ENCODE results near the gene WDR4. TPM values are rescaled to one million over a fixed set of nuclear protein-coding genes. Genes with fewer than 3 reads are reported as not detected.
"Not testable (repeated sequence)": the region's sequence is repeated elsewhere in the genome, so short reads cannot be mapped to it uniquely, and the experiment has no call there.

WDR4 gene
- total and polyA plus RNA-seq, 4 donors = 10.3 to 29.6 (median 16.2) TPM

- Histone ChIP-seq H3K9me3 (ENCODE audit: control insufficient read depth in 4 of 4, insufficient read depth in 3 of 4, low read length in 3 of 4) (no peaks in the 10 kb centered on the region), H3K36me3 (ENCODE audit: control insufficient read depth in 4 of 4, insufficient read depth in 4 of 4, low read length in 4 of 4) (no peaks in the 10 kb centered on the region), H3K27ac (ENCODE audit: low read depth in 1 of 2, low read length in 1 of 2) (no peak overlapping the region), H3K27me3 (ENCODE audit: control insufficient read depth in 3 of 3, insufficient read depth in 3 of 3, low read length in 2 of 3) (no peaks in the 10 kb centered on the region), H3K4me1 (ENCODE audit: control insufficient read depth in 5 of 5, insufficient read depth in 5 of 5, low read length in 5 of 5) (peaks cover 0 to 12% (median 6%) of the 10 kb centered on the region in 5 donors), H3K9ac (ENCODE audit: insufficient read depth in 1 of 2, low read length in 2 of 2) (no peak overlapping the region), H3K4me3 (no peak overlapping the region)
- DNase-seq = no peak
- 79 to 90% methylated on average over 4 of the region's 4 CpGs for WGBS, 2 donors
- ATAC-seq (ENCODE audit: insufficient read depth, low FRiP score) = no peak
- no peak for TF ChIP-seq CTCF (IDR thresholded peaks at IDR 0.05; ENCODE audit: control extremely low read depth, extremely low read depth)
Observed at GRCh38 chr21:42921927-42922326, 42.6 kb upstream of the WDR4 start.

GRCh38 chr21:42918291-42918690 is 39.0 kb upstream of the WDR4 start:
- Histone ChIP-seq H3K9ac (ENCODE audit: insufficient read depth in 1 of 2, low read length in 2 of 2) (no peak overlapping the region), H3K9me3 (ENCODE audit: control insufficient read depth in 4 of 4, insufficient read depth in 3 of 4, low read length in 3 of 4) (no peaks in the 10 kb centered on the region), H3K36me3 (ENCODE audit: control insufficient read depth in 4 of 4, insufficient read depth in 4 of 4, low read length in 4 of 4) (peaks cover 0 to 1% (median 0%) of the 10 kb centered on the region in 4 donors), H3K4me3 (no peak overlapping the region), H3K27ac (ENCODE audit: low read depth in 1 of 2, low read length in 1 of 2) (no peak overlapping the region), H3K27me3 (ENCODE audit: control insufficient read depth in 3 of 3, insufficient read depth in 3 of 3, low read length in 2 of 3) (no peaks in the 10 kb centered on the region), H3K4me1 (ENCODE audit: control insufficient read depth in 5 of 5, insufficient read depth in 5 of 5, low read length in 5 of 5) (no peaks in the 10 kb centered on the region)
- no peak for TF ChIP-seq CTCF (IDR thresholded peaks at IDR 0.05; ENCODE audit: control extremely low read depth, extremely low read depth)
- ATAC-seq (ENCODE audit: insufficient read depth, low FRiP score) (no peak), DNase-seq (no peak)
- WGBS, 2 donors = 95 to 99% methylated on average over 6 of the region's 6 CpGs

GRCh38 chr21:42913476-42913875 is 34.1 kb upstream of the WDR4 start:
- H3K36me3 ChIP-seq (ENCODE audit: control insufficient read depth in 4 of 4, insufficient read depth in 4 of 4, low read length in 4 of 4) = peaks cover 12 to 16% (median 13%) of the 10 kb centered on the region in 4 donors
- no peaks in the 10 kb centered on the region for H3K4me1 ChIP-seq (ENCODE audit: control insufficient read depth in 5 of 5, insufficient read depth in 5 of 5, low read length in 5 of 5)
- 74 to 78% methylated on average over 7 of the region's 7 CpGs for WGBS, 2 donors
- DNase-seq (no peak), ATAC-seq (ENCODE audit: insufficient read depth, low FRiP score) (no peak)
- H3K27me3 ChIP-seq (ENCODE audit: control insufficient read depth in 3 of 3, insufficient read depth in 3 of 3, low read length in 2 of 3) = no peaks in the 10 kb centered on the region
- no peak for TF ChIP-seq CTCF (IDR thresholded peaks at IDR 0.05; ENCODE audit: control extremely low read depth, extremely low read depth)
- no peaks in the 10 kb centered on the region for H3K9me3 ChIP-seq (ENCODE audit: control insufficient read depth in 4 of 4, insufficient read depth in 3 of 4, low read length in 3 of 4)
- H3K27ac ChIP-seq (ENCODE audit: low read depth in 1 of 2, low read length in 1 of 2) = no peak overlapping the region
- no peak overlapping the region for H3K9ac ChIP-seq (ENCODE audit: insufficient read depth in 1 of 2, low read length in 2 of 2)
- H3K4me3 ChIP-seq = no peak overlapping the region

GRCh38 chr21:42911920-42912319 is 32.6 kb upstream of the WDR4 start:
- DNase-seq; H3K9me3 ChIP-seq (ENCODE audit: control insufficient read depth in 4 of 4, insufficient read depth in 3 of 4, low read length in 3 of 4); H3K27ac ChIP-seq (ENCODE audit: low read depth in 1 of 2, low read length in 1 of 2); H3K9ac ChIP-seq (ENCODE audit: insufficient read depth in 1 of 2, low read length in 2 of 2); ATAC-seq (ENCODE audit: insufficient read depth, low FRiP score); H3K27me3 ChIP-seq (ENCODE audit: control insufficient read depth in 3 of 3, insufficient read depth in 3 of 3, low read length in 2 of 3); H3K4me3 ChIP-seq; H3K4me1 ChIP-seq (ENCODE audit: control insufficient read depth in 5 of 5, insufficient read depth in 5 of 5, low read length in 5 of 5): not testable (repeated sequence)
- WGBS, 2 donors = 94 to 97% methylated on average over 6 of the region's 6 CpGs
- peaks cover 12 to 21% (median 14%) of the 10 kb centered on the region in 4 donors for H3K36me3 ChIP-seq (ENCODE audit: control insufficient read depth in 4 of 4, insufficient read depth in 4 of 4, low read length in 4 of 4)

GRCh38 chr21:42908484-42908883 is 29.1 kb upstream of the WDR4 start:
- H3K4me1 ChIP-seq (ENCODE audit: control insufficient read depth in 5 of 5, insufficient read depth in 5 of 5, low read length in 5 of 5); ATAC-seq (ENCODE audit: insufficient read depth, low FRiP score); H3K27me3 ChIP-seq (ENCODE audit: control insufficient read depth in 3 of 3, insufficient read depth in 3 of 3, low read length in 2 of 3); H3K9me3 ChIP-seq (ENCODE audit: control insufficient read depth in 4 of 4, insufficient read depth in 3 of 4, low read length in 3 of 4); H3K27ac ChIP-seq (ENCODE audit: low read depth in 1 of 2, low read length in 1 of 2); H3K4me3 ChIP-seq; H3K9ac ChIP-seq (ENCODE audit: insufficient read depth in 1 of 2, low read length in 2 of 2); DNase-seq: not testable (repeated sequence)
- WGBS, 2 donors = 95 to 96% methylated on average over 9 of the region's 9 CpGs
- H3K36me3 ChIP-seq (ENCODE audit: control insufficient read depth in 4 of 4, insufficient read depth in 4 of 4, low read length in 4 of 4) = peaks cover 26 to 36% (median 30%) of the 10 kb centered on the region in 4 donors

Data from lung (tissue), 12 donors.